Myocyte (in vitro differentiated cells): ENCODE data around the gene PLB1. TPM values are rescaled to one million over a fixed set of nuclear protein-coding genes. Genes with fewer than 3 reads are reported as not detected.
A peak's percentile ranks its signal among the peaks of the same experiment; 100 is the strongest.

Source experiments
- DNase-seq: peaks from one replicate; pipeline ENCODE4 v3.0.0-alpha.2; 2012; ENCODE audit warnings: low read depth
- total RNA-seq: library from RNA; depleted of rRNA; stranded (reverse); fragments of >200 nt; gene quantifications from 2 replicates; pipeline ENCODE4 v1.2.3, GENCODE V29; 2014

The PLB1 gene
- total RNA-seq, 1 donor from 2014 or later = 0.24 TPM

DNA sequence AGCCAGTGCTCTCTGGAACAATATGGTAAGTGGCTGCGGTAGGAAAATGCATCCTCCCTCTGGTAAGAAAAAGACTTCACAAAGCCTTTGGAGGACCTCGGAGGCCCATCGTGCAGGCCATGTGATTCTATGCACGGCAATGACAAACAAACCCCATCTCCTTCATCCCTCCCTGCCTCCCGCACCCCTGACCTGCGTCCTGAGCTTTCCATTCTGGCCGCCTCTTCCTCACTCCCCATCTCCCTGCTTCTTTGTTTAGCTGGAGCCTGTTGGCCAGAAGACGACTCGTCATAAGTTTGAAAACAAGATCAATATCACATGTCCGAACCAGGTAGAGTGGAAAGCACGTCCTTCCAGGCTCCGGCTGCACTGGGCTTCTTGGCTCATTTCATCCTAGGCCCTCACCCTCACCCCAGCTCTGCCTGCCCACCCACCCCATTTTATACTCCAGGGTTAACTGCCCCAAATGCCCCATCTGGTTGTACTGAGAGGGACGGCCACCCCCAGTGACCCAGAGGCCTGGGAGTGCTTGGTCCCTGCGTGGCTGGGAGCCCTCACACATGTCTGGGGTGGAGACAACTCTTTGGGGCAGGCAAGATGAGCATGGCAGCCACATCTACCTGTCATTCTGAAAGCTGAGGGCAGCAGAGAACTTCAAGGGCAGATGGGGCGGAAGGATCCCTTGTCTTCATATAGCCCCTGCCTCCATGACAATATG, 94.0 kb downstream of the PLB1 start:
- no peak for DNase-seq

DNA sequence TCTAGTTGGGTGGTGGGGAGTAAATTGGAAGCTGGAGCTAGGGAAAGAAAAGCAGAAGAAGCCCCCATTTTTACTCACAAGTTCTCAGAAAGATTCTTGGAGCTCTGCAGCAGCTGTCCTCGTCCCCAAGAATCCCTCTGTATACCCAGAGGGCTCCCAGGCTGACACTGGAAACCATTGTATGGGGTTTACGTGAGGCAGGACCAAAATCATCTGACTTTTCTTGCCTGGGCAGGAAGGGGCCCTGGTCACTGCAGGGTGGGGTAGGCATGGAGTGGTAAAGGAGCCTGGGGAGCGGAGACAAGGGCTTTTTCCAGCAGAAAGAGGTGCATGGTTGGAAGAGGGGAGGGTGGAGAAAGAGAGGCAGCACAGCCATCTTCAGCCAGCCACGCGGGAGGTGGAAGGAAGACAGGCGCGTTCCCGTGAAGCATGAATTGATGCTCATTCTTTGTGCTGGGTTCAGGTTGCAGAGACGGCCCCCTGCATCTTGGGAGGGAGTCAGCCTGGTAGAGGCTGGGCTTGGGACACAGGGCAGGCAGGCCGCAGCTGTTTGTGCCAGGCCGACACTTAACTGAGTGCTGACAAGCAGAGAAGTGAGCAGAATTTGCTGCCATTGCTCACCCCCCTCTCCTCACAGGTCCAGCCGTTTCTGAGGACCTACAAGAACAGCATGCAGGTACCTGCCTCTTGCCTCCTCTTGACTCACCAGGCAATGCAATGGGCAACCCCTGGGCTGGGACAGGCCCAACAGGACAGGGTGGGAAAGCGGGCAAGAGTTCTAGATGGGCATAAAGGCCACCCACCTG, 94.8 kb downstream of the PLB1 start:
- DNase-seq = no peak

DNA sequence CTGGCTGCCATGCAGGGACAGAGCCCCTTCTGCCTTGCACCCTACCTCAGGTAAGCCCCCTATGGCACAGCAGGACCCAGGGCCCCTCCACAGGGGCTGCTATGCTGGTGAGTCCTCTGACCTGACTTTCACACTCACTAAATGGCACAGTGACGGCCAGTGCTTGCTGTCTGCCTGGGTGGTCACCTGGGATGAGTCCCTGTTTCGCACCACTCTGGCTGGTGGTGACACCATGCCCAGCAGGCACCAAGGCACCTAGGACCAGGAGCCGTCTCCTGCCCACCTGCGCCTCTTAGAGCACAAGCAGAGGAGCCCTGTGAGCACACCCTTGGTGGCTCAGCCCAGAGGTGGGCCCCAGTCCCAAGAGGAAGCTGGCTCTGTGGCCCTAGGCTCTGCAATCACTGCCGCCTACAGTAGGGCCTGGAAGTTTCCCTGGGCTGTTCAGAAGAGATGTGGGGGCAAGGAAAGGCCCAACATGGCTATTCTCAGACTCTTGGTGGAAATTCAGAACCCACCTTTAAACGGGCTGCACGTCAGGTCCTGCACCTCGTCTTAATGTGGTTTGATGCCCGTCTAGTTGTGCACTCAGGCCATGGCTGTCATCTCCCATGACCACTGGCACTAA, 96.0 kb downstream of the PLB1 start:
- no peak for DNase-seq

DNA sequence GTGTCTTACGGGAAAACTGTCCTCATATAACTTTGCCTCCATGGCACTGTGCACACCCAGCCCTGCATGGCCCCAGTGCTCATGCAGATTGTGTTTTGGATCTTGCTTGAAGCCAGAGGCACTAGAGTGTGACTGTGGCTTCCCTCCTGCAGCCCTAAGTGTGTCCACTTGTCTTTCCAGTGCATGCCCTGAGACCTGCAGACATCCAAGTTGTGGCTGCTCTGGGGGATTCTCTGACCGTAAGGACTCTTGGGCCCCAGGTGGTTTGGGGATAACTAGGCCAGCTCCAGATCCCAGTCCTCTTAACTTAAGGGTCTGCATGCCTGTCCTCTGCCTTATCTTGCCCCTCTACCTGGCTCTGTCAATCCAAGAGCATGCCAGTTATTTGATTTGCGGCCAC, 96.6 kb downstream of the PLB1 start:
- DNase-seq = no peak

DNA sequence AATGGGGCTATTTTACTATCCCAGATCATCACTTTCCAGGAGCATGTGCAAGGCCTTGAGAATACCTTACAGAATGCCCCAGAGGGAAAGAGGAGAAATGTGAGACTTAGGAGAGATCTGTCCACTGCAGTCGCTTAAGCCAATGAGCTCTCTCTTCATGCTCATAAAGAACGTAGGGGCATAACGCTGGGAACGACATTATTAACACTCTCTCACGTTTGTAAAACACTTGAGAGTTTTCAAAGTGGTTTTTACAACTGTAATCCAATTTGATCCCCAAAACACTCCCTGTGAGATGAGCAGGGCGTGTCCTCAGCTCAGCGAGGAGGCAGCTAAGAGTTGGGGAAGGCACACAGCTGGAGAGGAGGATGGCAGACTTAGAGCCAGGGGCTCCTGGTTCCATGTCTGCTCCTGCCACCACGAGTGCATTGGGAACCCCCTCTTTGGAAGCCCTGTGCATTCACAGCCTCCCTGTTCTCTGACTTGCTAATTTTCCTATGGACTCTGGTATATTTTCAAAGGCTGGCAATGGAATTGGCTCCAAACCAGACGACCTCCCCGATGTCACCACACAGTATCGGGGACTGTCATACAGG, 97.4 kb downstream of the PLB1 start:
- DNase-seq = no peak

DNA sequence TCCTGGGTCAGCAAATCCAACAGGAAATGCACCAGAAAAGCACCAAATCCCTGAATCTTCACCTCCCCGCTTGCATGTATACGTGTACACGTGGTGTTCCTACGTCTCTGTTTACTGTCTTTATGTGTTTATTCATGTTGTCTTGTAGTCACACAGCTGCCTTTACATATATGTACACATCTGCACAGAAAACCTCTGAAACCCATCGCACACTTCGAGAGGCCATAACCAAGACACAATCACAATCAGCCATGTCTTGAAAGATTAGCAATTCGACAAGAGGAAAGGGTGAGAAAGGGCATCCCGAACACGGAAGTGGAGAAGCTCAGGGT, 98.1 kb downstream of the PLB1 start:
- no peak for DNase-seq

DNA sequence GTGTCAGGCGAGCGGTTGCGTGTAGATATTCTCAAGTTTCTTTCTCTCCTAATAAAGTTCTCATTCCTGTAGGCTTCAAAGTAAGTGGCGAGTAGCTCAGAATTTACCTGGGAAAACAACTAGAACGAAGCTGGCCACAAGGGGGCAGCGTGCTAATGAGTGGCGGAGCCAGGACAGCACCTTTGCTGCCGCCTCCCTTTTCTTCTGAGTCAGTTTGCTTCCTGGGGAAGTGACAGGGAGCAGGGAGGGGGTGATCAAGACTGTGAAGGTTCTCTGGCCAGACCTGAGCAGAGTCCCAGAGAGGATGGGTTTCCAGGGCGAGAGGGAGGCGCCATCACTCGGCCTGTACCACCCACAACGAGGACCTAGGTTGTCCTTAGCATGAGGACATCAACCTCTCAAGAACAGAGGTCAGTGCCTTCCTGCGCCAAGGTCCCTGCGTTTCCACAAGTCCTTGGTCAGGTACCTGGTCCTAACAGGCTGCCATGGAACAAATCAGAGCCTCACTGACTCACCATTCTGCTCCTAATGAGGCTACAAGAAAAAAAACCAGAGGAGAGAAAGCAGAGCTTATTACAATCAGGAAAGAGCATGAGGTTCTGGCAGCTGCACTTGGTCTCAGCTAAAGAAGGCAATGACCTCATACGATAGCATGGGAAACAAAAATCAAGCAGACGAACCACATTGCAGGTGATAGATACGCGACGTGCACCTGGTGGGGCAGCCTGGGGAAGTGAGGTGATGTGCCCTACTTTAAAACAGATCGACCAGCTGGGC, 98.7 kb downstream of the PLB1 start:
- DNase-seq = peak; percentile 86

DNA sequence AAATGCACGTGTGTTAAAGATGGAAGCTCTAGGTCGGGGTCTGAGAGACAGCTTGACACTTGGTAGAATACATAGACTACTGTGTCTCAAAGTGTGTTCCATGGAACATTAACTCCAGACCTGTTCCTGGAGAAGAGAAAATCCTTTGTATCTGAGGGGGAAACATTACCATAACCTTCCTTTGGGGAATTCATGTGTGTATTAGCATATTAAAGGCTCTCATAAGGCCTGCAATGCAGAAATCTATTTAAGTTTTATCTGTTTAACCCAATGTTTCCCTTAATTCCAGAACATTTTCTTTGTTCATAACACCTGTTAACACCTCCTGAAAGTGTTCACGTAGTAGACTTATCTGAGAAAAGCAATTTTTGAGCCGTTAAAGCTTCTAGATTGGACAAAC, 99.5 kb downstream of the PLB1 start:
- no peak for DNase-seq

DNA sequence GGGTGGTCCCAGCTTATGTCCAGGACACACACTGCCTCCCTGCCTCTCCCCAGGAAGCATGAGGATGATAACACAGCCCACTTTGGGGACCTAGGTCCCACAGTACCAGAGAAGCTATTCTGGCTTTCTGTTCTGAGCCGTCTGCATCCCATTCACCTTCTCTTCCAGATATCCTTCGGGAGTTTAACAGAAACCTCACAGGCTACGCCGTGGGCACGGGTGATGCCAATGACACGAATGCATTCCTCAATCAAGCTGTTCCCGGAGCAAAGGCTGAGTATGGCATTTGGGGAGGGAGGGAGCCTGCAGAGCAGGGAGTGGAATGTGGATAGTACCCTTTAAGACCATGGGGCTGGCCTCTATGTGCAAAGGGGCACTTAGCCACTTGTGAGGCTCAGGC, 102.6 kb downstream of the PLB1 start:
- no peak for DNase-seq

DNA sequence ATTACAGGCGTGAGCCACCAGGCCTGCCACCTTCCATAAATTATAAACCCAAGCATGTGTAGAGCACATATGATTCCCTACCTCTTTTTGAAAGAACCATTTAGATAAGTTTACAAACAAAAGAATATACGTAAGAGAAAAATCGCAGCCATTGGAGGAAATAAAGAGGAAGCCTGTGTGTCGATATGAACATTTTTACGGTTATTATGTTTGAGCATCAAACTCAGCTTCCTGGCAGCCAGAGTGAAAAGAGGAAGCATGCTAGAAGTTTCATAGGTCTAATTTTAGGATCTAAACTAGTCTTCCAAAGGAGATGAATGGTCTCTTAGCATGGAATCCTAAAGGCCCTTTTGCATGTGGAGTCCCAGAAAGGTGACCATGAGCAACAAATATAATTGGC, 104.3 kb downstream of the PLB1 start:
- DNase-seq = no peak

DNA sequence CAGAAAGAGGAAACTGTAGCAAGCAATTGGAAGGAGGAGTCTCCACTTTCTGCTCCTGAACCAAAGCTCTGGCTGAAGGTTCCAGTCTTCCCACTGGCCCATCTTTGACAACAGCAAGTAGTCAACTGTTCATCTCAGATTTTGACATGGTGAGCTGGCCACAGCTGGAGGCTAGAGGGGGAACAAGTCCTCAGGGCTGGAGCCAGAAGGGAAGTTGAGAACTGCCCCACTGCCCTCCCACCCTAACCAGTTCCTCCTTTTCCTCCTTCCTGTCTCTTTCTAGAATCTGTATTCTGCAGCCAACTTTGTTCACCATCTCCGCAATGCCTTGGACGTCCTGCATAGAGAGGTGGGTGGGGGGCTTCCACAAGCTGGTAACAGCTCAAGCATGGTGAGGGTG, 105.8 kb downstream of the PLB1 start:
- no peak for DNase-seq

DNA sequence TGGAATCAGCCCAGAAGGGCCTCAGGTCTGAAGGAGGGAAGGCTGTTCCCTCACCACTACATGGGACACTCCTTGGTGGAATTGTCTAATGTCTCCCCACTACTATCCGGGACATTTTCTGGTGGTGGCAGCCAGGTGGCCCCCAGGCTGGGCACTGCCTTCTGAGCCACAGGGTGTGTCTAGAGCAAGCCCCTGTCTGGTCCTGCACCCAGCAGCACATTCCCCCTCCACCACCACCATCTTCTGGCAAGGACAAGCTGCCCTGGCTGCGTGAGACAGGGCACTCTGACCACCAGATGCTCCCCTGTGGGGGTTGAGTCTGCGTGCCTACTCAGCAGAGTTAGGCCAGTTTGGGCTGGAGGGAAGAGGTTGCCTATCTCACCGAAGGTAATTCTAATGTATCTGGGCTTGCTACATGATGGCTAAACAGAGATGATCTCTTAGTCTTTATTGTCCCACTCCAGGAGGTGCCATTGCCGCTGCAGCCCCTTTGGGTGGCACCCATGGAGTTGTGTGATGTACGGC, 106.3 kb downstream of the PLB1 start:
- DNase-seq = no peak

DNA sequence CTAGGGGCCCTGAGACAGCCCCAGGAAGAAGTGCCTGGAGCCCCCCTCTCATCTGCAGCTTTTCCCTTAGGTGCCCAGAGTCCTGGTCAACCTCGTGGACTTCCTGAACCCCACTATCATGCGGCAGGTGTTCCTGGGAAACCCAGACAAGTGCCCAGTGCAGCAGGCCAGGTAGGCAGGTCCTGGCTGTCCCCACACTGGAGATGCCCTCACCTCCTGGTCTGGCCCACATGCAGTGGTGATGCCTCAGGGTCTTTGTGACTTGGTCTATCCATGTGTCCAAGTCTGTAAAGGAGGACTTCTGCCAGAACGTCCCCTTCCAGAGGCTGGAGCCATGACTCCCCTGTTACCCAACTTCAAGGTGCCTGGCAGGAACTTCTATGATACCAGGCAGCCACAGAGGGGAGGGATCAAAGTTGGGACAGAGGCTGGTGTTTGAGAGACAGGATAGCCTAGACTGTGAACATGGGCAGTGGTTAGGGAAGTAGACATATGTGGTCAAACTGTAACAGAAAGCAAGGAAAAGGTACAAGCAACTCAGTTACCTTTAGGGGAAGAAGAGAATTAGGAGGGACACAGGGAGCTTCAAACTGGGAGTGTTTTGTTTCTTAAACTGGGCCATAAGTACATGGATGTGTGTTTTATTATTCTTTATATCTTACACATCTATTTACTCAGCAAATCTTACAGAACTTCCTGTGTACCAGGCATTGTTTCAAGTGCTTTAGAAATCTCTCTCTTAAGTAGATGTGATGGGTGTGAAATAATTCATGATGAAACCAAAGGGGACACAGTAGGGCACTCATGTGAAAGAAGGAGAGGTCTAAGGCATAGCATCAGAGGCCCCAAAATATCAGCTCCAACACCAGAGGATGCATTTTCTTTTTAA, 107.1 kb downstream of the PLB1 start:
- DNase-seq = no peak

DNA sequence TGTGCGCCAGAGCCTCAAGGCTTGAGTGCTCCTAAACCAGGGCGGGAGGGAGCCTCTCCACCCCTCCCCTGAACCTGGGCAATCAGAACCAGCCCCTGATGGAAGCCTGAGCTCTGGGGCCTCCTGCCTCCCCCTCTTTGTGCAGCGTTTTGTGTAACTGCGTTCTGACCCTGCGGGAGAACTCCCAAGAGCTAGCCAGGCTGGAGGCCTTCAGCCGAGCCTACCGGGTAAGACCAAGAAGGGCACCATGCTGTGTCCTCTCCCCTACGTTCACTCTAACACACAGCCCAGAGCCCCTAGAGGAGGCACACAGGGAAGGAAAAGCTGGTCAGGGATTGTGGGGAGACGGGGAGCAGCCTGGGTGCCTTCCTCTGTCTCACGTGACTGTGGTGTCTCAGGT, 108.0 kb downstream of the PLB1 start:
- no peak for DNase-seq

DNA sequence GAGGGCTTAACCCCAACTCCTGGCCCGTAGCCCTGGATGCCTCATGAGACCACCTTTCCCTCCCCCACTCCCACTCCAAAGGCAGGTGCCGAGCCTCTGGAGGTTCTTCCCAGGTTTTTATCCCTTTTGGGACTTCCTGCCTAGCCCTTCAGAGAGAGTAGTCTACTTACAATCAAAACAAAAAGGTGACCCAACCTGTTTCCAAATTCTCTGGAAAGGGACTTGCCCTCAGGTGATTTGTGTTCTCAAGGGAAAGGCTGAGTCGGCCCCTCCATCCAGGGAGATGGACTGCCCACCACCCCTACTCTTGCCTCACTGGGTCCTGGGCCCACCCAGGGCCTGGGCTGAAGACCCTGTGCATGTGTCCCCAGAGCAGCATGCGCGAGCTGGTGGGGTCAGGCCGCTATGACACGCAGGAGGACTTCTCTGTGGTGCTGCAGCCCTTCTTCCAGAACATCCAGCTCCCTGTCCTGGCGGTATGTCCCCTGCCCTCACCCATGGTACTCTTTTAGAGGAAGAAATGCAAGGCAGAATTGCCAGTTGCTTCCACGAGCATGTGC, 108.5 kb downstream of the PLB1 start:
- no peak for DNase-seq

DNA sequence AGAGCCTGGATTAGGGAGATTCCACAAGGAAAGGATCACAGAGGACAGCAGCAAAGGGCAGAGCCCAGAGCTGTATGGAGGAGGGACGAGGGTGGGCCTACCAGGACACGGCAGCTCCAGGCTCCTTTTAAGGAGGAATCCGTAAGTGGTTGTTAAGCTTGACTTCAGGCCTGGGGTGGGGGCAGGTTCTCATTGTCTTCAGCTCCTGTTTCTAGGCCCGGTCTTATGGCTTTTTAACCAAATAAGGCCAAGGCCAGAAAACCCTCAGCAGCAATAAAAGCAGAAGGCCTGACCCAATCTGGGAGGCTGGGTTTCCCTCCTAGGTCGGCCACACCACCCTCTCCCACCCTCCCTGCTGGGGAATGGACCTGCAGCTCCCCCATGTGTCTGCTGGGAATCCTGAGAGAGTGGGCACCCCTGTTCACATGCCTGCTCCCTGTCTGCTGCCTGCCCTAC, 111.2 kb downstream of the PLB1 start:
- peak; percentile 59 for DNase-seq

DNA sequence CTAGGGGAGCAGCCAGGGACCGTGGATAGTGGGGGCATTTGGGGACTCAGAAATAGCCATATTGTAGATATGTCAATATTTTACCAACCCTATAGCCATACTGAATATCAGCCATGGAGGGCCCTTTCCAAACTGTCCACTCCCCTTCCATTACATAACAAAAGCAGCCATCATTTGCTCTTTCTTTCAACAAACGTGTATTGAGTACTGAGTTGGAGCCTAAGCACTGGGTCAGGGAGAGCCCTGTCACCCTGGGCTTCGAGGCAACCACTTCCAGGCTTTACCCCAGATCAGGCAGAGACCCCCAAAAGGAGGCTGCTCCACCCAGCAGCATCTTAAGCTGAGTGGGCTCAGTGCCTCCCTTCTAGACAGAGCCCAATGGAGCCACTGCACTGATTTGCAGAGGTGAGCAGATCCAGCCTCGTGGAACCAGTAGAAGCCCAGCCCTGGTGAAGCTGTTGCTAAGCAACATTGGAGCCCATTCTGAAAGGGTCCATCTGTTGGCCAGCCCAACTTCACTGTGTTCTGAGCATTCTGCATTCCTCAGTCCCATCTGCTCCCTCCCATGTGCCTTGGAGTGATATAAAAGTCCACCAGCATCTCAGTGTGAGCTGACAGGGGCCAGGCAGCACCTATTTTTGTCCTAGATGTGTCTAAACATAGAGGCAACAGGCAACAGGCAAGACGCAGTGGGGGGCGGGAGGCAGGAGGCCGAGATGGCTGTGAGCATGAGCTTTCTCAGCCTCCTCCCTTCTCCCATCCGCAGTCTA, 112.1 kb downstream of the PLB1 start:
- DNase-seq = peak; percentile 81

DNA sequence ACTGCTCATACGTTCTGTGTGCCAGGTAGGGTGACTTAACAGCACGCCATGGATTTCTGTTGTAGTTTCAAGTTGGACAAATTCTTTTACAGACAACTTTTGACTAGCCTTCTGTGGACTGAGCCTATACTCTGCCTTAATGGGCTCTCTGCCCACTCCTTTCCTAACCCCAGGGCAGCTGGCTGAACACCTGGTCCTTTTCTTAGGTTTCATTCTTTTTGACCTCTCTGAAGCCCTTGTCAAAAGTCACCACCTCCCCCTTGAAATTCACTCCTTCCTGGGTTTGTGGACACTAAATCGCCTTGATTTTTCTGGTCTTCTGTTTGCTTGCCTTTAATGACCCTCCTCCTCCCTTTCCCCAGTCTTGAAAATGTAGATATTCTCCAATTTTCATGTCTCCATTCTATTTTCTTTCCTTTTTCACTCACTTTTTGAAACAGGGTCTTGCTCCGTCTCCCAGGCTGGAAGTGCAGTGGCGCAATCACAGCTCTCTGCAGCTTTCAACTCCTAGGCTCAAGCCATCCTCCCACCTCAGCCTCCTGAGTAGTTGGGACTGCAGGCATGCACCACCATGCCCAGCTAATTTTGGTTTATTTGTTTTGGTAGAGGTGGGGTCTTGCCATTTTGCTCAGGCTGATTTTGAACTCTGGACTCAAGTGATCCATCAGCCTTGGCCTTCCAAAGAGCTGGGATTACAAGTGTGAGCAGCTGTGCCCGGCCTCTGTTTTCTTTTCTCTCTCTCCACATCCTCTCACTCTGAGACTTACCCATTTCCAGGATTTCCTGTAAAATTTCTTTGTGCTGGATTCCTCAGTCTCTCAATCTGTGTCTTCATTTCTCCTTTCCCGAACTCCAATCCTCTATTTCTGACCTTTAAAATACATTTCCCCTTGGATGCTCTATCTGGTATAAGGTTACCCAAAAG, 112.9 kb downstream of the PLB1 start:
- DNase-seq = peak; percentile 40
